ENCODE measurements around the gene SUCLG2.
"Not testable (repeated sequence)": the region's sequence is repeated elsewhere in the genome, so short reads cannot be mapped to it uniquely, and the experiment has no call there.

SUCLG2 gene

GRCh38 chr3:67593761-67594234 is 60.6 kb downstream of the SUCLG2 start:
- Histone ChIP-seq H3K27ac (no peak overlapping the region), H3K4me1 (ENCODE audit: control insufficient read depth in 1 of 2, insufficient read depth in 1 of 2, low read depth in 1 of 2, low read length in 1 of 2) (no peaks in the 10 kb centered on the region), H3K36me3 (no peaks in the 10 kb centered on the region), H3K4me3 (ENCODE audit: low read depth in 1 of 2, low read length in 1 of 2) (no peak overlapping the region), H3K9me3 (no peaks in the 10 kb centered on the region), H3K27me3 (no peaks in the 10 kb centered on the region)
- TF ChIP-seq CTCF (IDR thresholded peaks at IDR 0.05), result no peak

GRCh38 chr3:67592057-67592456 is 62.4 kb downstream of the SUCLG2 start:
- H3K4me1 ChIP-seq (ENCODE audit: control insufficient read depth in 1 of 2, insufficient read depth in 1 of 2, low read depth in 1 of 2, low read length in 1 of 2), result no peaks in the 10 kb centered on the region
- no peaks in the 10 kb centered on the region for H3K27me3 ChIP-seq
- no peaks in the 10 kb centered on the region for H3K36me3 ChIP-seq
- H3K27ac ChIP-seq, result no peak overlapping the region
- TF ChIP-seq CTCF (IDR thresholded peaks at IDR 0.05), result no peak
- H3K4me3 ChIP-seq (ENCODE audit: low read depth in 1 of 2, low read length in 1 of 2), result no peak overlapping the region
- H3K9me3 ChIP-seq, result no peaks in the 10 kb centered on the region

GRCh38 chr3:67587811-67588210 is 66.6 kb downstream of the SUCLG2 start:
- Histone ChIP-seq H3K9me3 (no peaks in the 10 kb centered on the region), H3K4me1 (ENCODE audit: control insufficient read depth in 1 of 2, insufficient read depth in 1 of 2, low read depth in 1 of 2, low read length in 1 of 2) (no peaks in the 10 kb centered on the region), H3K27ac (no peak overlapping the region), H3K27me3 (no peaks in the 10 kb centered on the region), H3K4me3 (ENCODE audit: low read depth in 1 of 2, low read length in 1 of 2) (no peak overlapping the region), H3K36me3 (no peaks in the 10 kb centered on the region)
- TF ChIP-seq CTCF (IDR thresholded peaks at IDR 0.05), result no peak

GRCh38 chr3:67587301-67587700 is 67.1 kb downstream of the SUCLG2 start:
- Histone ChIP-seq H3K4me1 (ENCODE audit: control insufficient read depth in 1 of 2, insufficient read depth in 1 of 2, low read depth in 1 of 2, low read length in 1 of 2) (no peaks in the 10 kb centered on the region), H3K4me3 (ENCODE audit: low read depth in 1 of 2, low read length in 1 of 2) (no peak overlapping the region), H3K36me3 (no peaks in the 10 kb centered on the region), H3K9me3 (no peaks in the 10 kb centered on the region), H3K27me3 (no peaks in the 10 kb centered on the region), H3K27ac (no peak overlapping the region)
- no peak for TF ChIP-seq CTCF (IDR thresholded peaks at IDR 0.05)

- not testable (repeated sequence) for H3K4me3 ChIP-seq (ENCODE audit: low read depth in 1 of 2, low read length in 1 of 2); H3K36me3 ChIP-seq; H3K27me3 ChIP-seq; H3K4me1 ChIP-seq (ENCODE audit: control insufficient read depth in 1 of 2, insufficient read depth in 1 of 2, low read depth in 1 of 2, low read length in 1 of 2); H3K27ac ChIP-seq; H3K9me3 ChIP-seq
Measured at GRCh38 chr3:67584608-67585007, 69.8 kb downstream of the SUCLG2 start.

- H3K36me3 ChIP-seq, result no peaks in the 10 kb centered on the region
- no peak for TF ChIP-seq CTCF (IDR thresholded peaks at IDR 0.05)
- H3K27ac ChIP-seq, result no peak overlapping the region
- H3K9me3 ChIP-seq, result no peaks in the 10 kb centered on the region
- H3K4me1 ChIP-seq (ENCODE audit: control insufficient read depth in 1 of 2, insufficient read depth in 1 of 2, low read depth in 1 of 2, low read length in 1 of 2), result no peaks in the 10 kb centered on the region
- no peak overlapping the region for H3K4me3 ChIP-seq (ENCODE audit: low read depth in 1 of 2, low read length in 1 of 2)
- H3K27me3 ChIP-seq, result no peaks in the 10 kb centered on the region
Measured at GRCh38 chr3:67580430-67581000, 73.9 kb downstream of the SUCLG2 start.

All from neutrophil (primary cell).